Activated CD8-positive, alpha-beta memory T cell treated with anti-CD3 and anti-CD28 coated beads for 24 hours (primary cell): Measurements from ENCODE around the gene ADGRL3.

ENCODE experiments used
- DNase-seq: peaks from one replicate; pipeline ENCODE4 v3.0.0-alpha.2; 2020

ADGRL3 gene

GRCh38 chr4:62051332-62051731 lies 851.2 kb downstream of the ADGRL3 start:
- no peak for DNase-seq

GRCh38 chr4:62053974-62054373 lies 853.8 kb downstream of the ADGRL3 start:
- DNase-seq: no peak

GRCh38 chr4:62057031-62057430 lies 856.9 kb downstream of the ADGRL3 start:
- no peak for DNase-seq

- DNase-seq: no peak
These were observed 858.4 kb downstream of the ADGRL3 start for GRCh38 chr4:62058571-62058970.

GRCh38 chr4:62070291-62070852 lies 870.2 kb downstream of the ADGRL3 start:
- no peak for DNase-seq

GRCh38 chr4:62075089-62075488 lies 875.0 kb downstream of the ADGRL3 start:
- no peak for DNase-seq

- DNase-seq: no peak
These were observed 875.4 kb downstream of the ADGRL3 start for GRCh38 chr4:62075521-62075920.

GRCh38 chr4:62077406-62077805 lies 877.3 kb downstream of the ADGRL3 start:
- no peak for DNase-seq

- DNase-seq: no peak
These were observed 880.3 kb downstream of the ADGRL3 start for GRCh38 chr4:62080431-62080830.

- DNase-seq: no peak
These were observed 887.6 kb downstream of the ADGRL3 start for GRCh38 chr4:62087706-62088105.

- no peak for DNase-seq
These were observed 893.6 kb downstream of the ADGRL3 start for GRCh38 chr4:62093735-62094134.

- no peak for DNase-seq
These were observed 896.8 kb downstream of the ADGRL3 start for GRCh38 chr4:62096881-62097280.

- DNase-seq: no peak
These were observed 915.1 kb downstream of the ADGRL3 start for GRCh38 chr4:62115216-62115615.

GRCh38 chr4:62117886-62118285 lies 917.8 kb downstream of the ADGRL3 start:
- DNase-seq: no peak

- no peak for DNase-seq
These were observed 918.4 kb downstream of the ADGRL3 start for GRCh38 chr4:62118558-62118957.

- DNase-seq: no peak
These were observed 919.1 kb downstream of the ADGRL3 start for GRCh38 chr4:62119195-62119594.

GRCh38 chr4:62126064-62126732 lies 926.1 kb downstream of the ADGRL3 start:
- DNase-seq: no peak
